ENCODE results near the gene ROR2.

The ROR2 gene

DNA sequence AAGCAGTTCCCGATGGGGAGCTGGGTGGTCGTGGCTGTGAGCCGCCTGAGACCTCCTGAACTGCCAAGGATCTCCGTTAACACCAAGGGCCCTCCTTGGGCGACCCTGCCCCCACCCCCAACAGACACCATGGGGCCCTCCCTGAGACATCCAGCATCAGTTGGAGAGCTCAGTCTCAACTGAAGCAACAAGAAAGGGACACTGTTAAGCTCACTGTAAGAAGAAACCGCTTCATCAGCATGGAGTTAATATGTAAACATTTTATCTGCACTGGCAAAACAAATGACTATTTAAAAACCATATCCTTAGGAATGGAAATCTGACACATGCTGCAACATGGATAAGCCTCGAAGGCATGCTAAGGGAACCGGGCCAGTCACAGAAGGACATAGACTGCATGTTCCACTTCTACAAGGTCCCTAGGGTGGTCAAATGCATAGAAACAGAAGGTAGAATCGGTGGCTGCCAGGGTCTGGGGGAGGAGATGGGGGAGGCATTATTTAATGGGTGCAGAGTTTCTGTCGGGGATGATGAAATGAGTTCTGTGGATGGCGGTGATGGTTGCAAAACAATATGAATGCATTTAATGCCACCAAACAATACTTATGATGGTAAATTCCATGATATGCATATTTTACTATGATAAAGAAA is 47.4 kb downstream of the ROR2 start:
- Histone ChIP-seq H3K4me2 (no peak overlapping the region), H3K4me3 (IDR thresholded peaks at IDR 0.05; ENCODE audit: insufficient read depth, low read depth, low read length) (no peak overlapping the region), H3K36me3 (ENCODE audit: insufficient read depth) (no peaks in the 10 kb centered on the region), H4K20me1 (ENCODE audit: insufficient read depth) (no peaks in the 10 kb centered on the region), H3K27ac (no peak overlapping the region), H3K79me2 (ENCODE audit: insufficient read depth, low read depth) (peaks cover 13% of the 10 kb centered on the region; the same call in 1 of the 2 replicates), H3K9ac (no peak overlapping the region), H2AFZ (ENCODE audit: low read depth) (no peak overlapping the region), H3K4me1 (ENCODE audit: low read depth, poor library complexity, severe bottlenecking) (peaks cover 29% of the 10 kb centered on the region), H3K27me3 (ENCODE audit: insufficient read depth, low read depth) (no peaks in the 10 kb centered on the region)
- TF ChIP-seq, protein P1, sequence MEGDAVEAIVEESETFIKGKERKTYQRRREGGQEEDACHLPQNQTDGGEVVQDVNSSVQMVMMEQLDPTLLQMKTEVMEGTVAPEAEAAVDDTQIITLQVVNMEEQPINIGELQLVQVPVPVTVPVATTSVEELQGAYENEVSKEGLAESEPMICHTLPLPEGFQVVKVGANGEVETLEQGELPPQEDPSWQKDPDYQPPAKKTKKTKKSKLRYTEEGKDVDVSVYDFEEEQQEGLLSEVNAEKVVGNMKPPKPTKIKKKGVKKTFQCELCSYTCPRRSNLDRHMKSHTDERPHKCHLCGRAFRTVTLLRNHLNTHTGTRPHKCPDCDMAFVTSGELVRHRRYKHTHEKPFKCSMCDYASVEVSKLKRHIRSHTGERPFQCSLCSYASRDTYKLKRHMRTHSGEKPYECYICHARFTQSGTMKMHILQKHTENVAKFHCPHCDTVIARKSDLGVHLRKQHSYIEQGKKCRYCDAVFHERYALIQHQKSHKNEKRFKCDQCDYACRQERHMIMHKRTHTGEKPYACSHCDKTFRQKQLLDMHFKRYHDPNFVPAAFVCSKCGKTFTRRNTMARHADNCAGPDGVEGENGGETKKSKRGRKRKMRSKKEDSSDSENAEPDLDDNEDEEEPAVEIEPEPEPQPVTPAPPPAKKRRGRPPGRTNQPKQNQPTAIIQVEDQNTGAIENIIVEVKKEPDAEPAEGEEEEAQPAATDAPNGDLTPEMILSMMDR (conservative IDR thresholded peaks at IDR 0.05; ENCODE audit: low read depth, low read length): no peak

DNA sequence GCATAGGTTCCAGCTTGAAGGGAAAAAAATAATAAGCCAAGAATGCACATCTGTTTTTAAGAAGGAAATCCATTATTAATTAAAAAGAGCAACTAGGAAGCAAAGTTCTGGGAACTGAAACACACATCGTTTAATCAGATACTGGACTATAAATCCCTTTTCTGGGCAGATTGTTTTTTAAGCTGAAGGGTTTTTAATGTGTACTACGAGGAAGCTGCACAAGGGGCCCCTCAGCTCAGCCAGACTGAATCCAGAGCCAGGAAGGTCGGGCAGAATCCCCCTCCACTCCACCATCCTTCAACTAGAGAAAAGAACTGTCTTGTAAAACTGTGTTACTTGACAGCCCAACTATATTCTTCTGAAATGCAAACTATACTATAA is 49.2 kb downstream of the ROR2 start:
- no peaks in the 10 kb centered on the region for H3K36me3 ChIP-seq (ENCODE audit: insufficient read depth)
- no peaks in the 10 kb centered on the region for H4K20me1 ChIP-seq (ENCODE audit: insufficient read depth)
- no peaks in the 10 kb centered on the region for H3K27me3 ChIP-seq (ENCODE audit: insufficient read depth, low read depth)
- H2AFZ ChIP-seq (ENCODE audit: low read depth): no peak overlapping the region
- no peak overlapping the region for H3K27ac ChIP-seq
- peaks cover 16% of the 10 kb centered on the region for H3K4me1 ChIP-seq (ENCODE audit: low read depth, poor library complexity, severe bottlenecking)
- no peak overlapping the region for H3K4me2 ChIP-seq
- no peak overlapping the region for H3K9ac ChIP-seq
- H3K4me3 ChIP-seq (IDR thresholded peaks at IDR 0.05; ENCODE audit: insufficient read depth, low read depth, low read length): no peak overlapping the region
- 0 out of 2 replicates have a peak, but pooled peaks cover 6% of the 10 kb centered on the region for H3K79me2 ChIP-seq (ENCODE audit: insufficient read depth, low read depth)
- TF ChIP-seq, protein P1 (conservative IDR thresholded peaks at IDR 0.05; ENCODE audit: low read depth, low read length): no peak

DNA sequence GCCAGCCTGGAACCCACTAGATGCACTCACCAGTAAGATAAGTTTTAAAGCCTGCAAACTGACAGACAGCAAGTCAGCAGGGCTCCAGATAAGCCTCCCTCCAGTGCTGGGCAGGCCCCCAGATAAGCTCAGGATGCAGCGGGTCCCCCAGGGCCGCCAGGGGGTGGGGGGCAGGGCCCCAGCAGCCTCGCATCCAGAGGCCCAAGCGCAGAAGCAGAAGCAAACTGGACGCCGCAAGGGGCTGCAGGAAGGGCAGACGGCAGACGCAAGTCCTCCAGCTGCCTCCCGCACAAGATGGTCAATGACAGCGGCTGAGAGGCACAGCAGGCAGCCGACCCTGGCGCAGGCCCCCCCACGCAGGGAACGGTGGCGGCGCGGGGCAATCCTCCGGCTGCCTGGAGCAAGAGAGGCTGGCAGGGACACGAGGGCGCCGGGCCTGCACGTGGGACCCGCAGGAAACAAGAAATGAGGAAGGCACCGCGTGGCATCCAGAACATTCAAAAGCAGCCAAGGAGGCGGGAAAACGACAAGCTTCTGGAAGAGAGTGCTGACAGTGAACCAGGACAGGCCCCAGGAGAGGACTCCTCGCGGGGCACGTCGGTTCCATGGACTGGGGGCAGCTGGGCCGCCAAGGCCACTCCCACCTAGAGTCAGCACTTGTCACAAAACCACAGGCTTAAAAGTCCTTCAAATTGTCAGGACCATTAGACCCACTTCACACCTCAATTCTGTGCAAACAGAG is 49.8 kb downstream of the ROR2 start:
- Histone ChIP-seq H3K27me3 (ENCODE audit: insufficient read depth, low read depth) (no peaks in the 10 kb centered on the region), H3K27ac (no peak overlapping the region), H3K79me2 (ENCODE audit: insufficient read depth, low read depth) (0 out of 2 replicates have a peak, but pooled peaks cover 3% of the 10 kb centered on the region), H3K9ac (no peak overlapping the region), H4K20me1 (ENCODE audit: insufficient read depth) (no peaks in the 10 kb centered on the region), H3K4me2 (no peak overlapping the region), H2AFZ (ENCODE audit: low read depth) (no peak overlapping the region), H3K4me3 (IDR thresholded peaks at IDR 0.05; ENCODE audit: insufficient read depth, low read depth, low read length) (no peak overlapping the region), H3K36me3 (ENCODE audit: insufficient read depth) (no peaks in the 10 kb centered on the region), H3K4me1 (ENCODE audit: low read depth, poor library complexity, severe bottlenecking) (peaks cover 10% of the 10 kb centered on the region)
- TF ChIP-seq, protein P1 (conservative IDR thresholded peaks at IDR 0.05; ENCODE audit: low read depth, low read length): no peak

DNA sequence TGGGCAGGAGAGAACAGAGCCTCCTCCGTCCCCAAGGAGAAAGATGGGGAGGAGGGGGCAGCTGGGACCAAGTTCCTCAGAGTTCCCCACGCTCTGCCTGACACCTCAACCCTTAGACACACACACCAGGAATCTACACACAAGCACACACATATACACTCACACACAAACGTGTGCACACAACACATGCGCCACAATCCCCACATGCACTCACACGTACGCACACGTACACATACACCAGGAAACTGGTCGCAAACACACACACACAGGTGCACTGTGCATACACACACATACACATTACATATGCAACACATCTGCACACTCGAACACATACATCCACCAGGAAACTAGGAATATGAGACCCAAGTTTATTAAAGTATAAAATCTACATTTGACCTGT is 50.4 kb downstream of the ROR2 start:
- no peaks in the 10 kb centered on the region for H3K27me3 ChIP-seq (ENCODE audit: insufficient read depth, low read depth)
- no peak overlapping the region for H3K9ac ChIP-seq
- H3K36me3 ChIP-seq (ENCODE audit: insufficient read depth): no peaks in the 10 kb centered on the region
- TF ChIP-seq, protein P1 (conservative IDR thresholded peaks at IDR 0.05; ENCODE audit: low read depth, low read length): no peak
- no peak overlapping the region for H3K4me3 ChIP-seq (IDR thresholded peaks at IDR 0.05; ENCODE audit: insufficient read depth, low read depth, low read length)
- H3K4me1 ChIP-seq (ENCODE audit: low read depth, poor library complexity, severe bottlenecking): peaks cover 4% of the 10 kb centered on the region
- H3K4me2 ChIP-seq: no peak overlapping the region
- H3K79me2 ChIP-seq (ENCODE audit: insufficient read depth, low read depth): no peaks in the 10 kb centered on the region
- H2AFZ ChIP-seq (ENCODE audit: low read depth): no peak overlapping the region
- H3K27ac ChIP-seq: no peak overlapping the region
- H4K20me1 ChIP-seq (ENCODE audit: insufficient read depth): no peaks in the 10 kb centered on the region

Data from KMS-11 (cell line).